Measurements from ENCODE around the gene LRP1B. TPM values are rescaled to one million over a fixed set of nuclear protein-coding genes. Genes with fewer than 3 reads are reported as not detected.

LRP1B gene
- total RNA-seq, 1 donor from 2014 or later = 0.54 TPM

DNA sequence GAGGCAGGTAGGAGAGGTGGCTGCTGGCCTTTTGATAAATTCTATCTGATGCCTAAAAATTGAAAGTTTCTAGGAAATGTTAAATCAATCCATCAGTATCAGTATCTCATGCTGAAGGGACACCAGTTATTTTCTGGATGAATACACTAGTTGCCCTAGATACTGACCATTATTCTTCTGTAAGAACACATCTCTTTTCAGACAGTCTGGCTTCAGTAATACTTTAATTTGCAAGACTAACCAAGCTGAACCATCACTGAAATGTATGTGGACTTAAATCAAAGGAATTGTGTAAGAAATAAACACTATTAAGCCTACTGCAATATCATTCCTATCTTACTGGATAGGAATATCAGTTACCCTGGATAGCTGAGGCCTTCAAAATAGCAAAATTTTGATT, 1546.3 kb downstream of the LRP1B start:
- TF ChIP-seq, protein P1, sequence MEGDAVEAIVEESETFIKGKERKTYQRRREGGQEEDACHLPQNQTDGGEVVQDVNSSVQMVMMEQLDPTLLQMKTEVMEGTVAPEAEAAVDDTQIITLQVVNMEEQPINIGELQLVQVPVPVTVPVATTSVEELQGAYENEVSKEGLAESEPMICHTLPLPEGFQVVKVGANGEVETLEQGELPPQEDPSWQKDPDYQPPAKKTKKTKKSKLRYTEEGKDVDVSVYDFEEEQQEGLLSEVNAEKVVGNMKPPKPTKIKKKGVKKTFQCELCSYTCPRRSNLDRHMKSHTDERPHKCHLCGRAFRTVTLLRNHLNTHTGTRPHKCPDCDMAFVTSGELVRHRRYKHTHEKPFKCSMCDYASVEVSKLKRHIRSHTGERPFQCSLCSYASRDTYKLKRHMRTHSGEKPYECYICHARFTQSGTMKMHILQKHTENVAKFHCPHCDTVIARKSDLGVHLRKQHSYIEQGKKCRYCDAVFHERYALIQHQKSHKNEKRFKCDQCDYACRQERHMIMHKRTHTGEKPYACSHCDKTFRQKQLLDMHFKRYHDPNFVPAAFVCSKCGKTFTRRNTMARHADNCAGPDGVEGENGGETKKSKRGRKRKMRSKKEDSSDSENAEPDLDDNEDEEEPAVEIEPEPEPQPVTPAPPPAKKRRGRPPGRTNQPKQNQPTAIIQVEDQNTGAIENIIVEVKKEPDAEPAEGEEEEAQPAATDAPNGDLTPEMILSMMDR (conservative IDR thresholded peaks at IDR 0.05) = no peak
- H3K27me3 Mint-ChIP-seq (ENCODE audit: low read depth) = no peaks in the 10 kb centered on the region
- DNase-seq (ENCODE audit: low read depth, low spot score) = no peak
- no peaks in the 10 kb centered on the region for H3K9me3 Mint-ChIP-seq
- H3K27ac Mint-ChIP-seq (ENCODE audit: unreplicated experiment) = no peak overlapping the region
- peaks cover 4% of the 10 kb centered on the region for H3K4me1 Mint-ChIP-seq
- no peaks in the 10 kb centered on the region for H3K36me3 Mint-ChIP-seq (ENCODE audit: low read depth)
- no peak overlapping the region for H3K4me3 Mint-ChIP-seq

DNA sequence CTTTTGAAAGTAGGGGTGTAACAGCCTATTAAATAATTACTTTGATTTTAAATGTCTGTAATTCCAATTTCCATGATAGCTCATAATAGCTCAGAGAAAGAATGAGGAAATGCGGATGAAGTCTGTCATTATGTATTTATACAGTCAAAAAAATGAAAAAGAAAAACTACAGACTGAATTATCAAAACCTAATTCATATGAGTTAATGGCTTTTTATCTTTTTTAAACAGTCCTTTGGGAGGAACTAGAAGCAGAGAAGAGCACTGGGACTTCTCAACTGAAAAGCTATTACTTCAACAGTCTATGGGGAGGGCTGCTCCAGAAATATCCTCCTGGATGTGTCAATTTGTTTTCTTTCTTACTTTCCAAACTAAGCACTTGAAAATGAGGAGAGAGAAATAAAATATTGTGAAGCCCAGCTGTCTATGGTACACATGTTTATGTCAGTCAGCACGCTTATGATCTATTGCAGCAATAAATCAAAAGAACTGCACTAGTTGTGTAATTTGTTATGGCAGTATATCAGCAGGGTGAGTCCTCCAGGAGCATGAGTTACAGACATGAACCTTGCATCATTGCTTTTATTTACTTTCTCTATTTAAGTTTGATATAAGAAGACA, 1550.2 kb downstream of the LRP1B start:
- TF ChIP-seq, protein P1 (conservative IDR thresholded peaks at IDR 0.05) = no peak
- no peak overlapping the region for H3K4me3 Mint-ChIP-seq
- H3K27ac Mint-ChIP-seq (ENCODE audit: unreplicated experiment) = no peak overlapping the region
- no peaks in the 10 kb centered on the region for H3K36me3 Mint-ChIP-seq (ENCODE audit: low read depth)
- no peaks in the 10 kb centered on the region for H3K9me3 Mint-ChIP-seq
- H3K4me1 Mint-ChIP-seq = no peaks in the 10 kb centered on the region
- no peaks in the 10 kb centered on the region for H3K27me3 Mint-ChIP-seq (ENCODE audit: low read depth)
- DNase-seq (ENCODE audit: low read depth, low spot score) = no peak

DNA sequence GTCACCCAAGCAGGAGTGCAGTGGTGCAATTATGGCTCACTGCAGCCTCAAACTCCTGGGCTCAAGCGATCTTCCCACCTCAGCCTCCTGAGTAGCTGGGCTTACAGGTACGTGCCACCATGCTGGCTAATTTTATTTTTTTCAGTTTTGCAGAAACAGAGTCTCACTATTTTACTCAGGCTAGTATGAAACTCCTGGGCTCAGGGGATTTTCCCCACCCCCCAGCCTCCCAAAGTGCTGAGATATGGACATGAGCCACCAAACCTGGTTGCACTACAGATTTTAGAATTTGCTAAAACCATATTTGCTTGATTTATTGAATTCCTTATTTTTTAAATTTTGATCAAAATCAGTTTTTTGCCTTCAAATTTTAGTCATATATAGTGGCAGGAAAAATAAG, 1553.4 kb downstream of the LRP1B start:
- Mint-ChIP-seq H3K36me3 (ENCODE audit: low read depth) (no peaks in the 10 kb centered on the region), H3K9me3 (no peaks in the 10 kb centered on the region), H3K27me3 (ENCODE audit: low read depth) (no peaks in the 10 kb centered on the region), H3K4me3 (no peak overlapping the region), H3K4me1 (no peaks in the 10 kb centered on the region), H3K27ac (ENCODE audit: unreplicated experiment) (no peak overlapping the region)
- DNase-seq (ENCODE audit: low read depth, low spot score) = no peak
- TF ChIP-seq, protein P1 (conservative IDR thresholded peaks at IDR 0.05) = no peak

DNA sequence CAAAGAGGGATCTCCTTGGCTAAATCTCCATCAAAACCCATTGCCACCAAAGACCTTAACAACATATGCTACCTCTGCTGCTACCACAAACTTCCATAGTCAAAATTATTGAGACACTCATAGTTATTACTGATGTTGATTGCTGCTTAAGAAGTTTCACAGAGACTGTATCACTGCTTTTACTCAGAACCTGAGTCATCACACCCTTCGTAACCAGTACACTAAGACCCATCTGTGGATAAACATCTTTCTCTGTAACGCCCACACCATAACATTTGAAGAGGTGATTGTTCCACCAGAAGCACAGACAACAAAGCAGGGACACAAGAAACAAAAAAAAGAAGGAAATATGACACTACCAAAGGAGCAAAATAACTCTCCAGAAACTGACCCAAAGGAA, 1563.1 kb downstream of the LRP1B start:
- Mint-ChIP-seq H3K9me3 (peaks cover 2% of the 10 kb centered on the region), H3K4me1 (no peaks in the 10 kb centered on the region), H3K4me3 (no peak overlapping the region), H3K36me3 (ENCODE audit: low read depth) (no peaks in the 10 kb centered on the region), H3K27ac (ENCODE audit: unreplicated experiment) (no peak overlapping the region), H3K27me3 (ENCODE audit: low read depth) (no peaks in the 10 kb centered on the region)
- DNase-seq (ENCODE audit: low read depth, low spot score) = no peak
- TF ChIP-seq, protein P1 (conservative IDR thresholded peaks at IDR 0.05) = no peak

DNA sequence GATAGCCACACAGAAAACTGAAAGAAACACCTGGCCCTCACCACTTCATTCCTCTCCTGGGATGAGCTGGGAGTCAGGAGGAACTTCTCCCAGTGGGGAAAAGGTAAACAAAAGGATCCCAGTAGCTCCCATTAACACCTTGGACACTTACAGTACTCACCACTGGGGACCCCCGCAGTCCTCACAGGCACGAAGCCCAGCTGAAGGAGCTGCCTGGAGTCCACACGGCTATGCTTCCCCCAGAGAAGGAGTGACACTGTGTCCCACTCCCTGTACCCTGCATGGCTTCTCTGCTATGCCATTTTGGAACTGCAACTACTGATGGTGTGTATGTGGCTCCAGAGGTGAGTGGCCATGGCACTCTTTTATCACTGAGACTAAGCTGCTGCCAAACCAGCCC, 1565.1 kb downstream of the LRP1B start:
- no peaks in the 10 kb centered on the region for H3K27me3 Mint-ChIP-seq (ENCODE audit: low read depth)
- TF ChIP-seq, protein P1 (conservative IDR thresholded peaks at IDR 0.05) = no peak
- H3K27ac Mint-ChIP-seq (ENCODE audit: unreplicated experiment) = no peak overlapping the region
- no peak overlapping the region for H3K4me3 Mint-ChIP-seq
- H3K36me3 Mint-ChIP-seq (ENCODE audit: low read depth) = no peaks in the 10 kb centered on the region
- H3K9me3 Mint-ChIP-seq = peaks cover 2% of the 10 kb centered on the region
- no peaks in the 10 kb centered on the region for H3K4me1 Mint-ChIP-seq
- DNase-seq (ENCODE audit: low read depth, low spot score) = no peak

Data from neural crest cell (in vitro differentiated cells).